GM12878 (cell line): ENCODE measurements around the gene OVOL1. TPM values are rescaled to one million over a fixed set of nuclear protein-coding genes. Genes with fewer than 3 reads are reported as not detected.

ENCODE experiments used
- ATAC-seq: fragments of 200-7000 bp; cut with Tn5 transposase; 3 replicates; pipeline ENCODE4 v1.9.1; 2020; ENCODE audit warnings: mild to moderate bottlenecking, moderate library complexity
- BruUV-seq: library from RNA; stranded (reverse); fragments of 400-500 nt; replicated peaks from 2 replicates; lab custom pipeline; 2021; lab: Mats Ljungman, UMichigan
- CTCF ChIA-PET: fragments of 300-600 bp; sonication (Branson Sonifier 250); formaldehyde crosslinking; extraction: SDS; loops from one replicate; lab custom pipeline; 2021; ENCODE audit warnings: inconsistent platforms; lab: Yijun Ruan, JAX
- POLR2A ChIA-PET: fragments of 350-600 bp; formaldehyde crosslinking; extraction: SDS; loops from one replicate; lab custom pipeline; 2021; ENCODE audit warnings: inconsistent platforms; lab: Charles Lee
- RAD21 ChIA-PET: fragments of 300-600 bp; sonication (Branson Sonifier 250); formaldehyde crosslinking; loops from one replicate; lab custom pipeline; 2023; ENCODE audit warnings: antibody characterized with exemption; ENCODE audit not compliant: unreplicated experiment; lab: Charles Lee
- SMC1A ChIA-PET: fragments of 300-600 bp; sonication (Branson Sonifier 250); formaldehyde crosslinking; loops from one replicate; lab custom pipeline; 2023; ENCODE audit not compliant: unreplicated experiment, uncharacterized antibody; lab: Charles Lee
- DNase-seq: peaks from one replicate; pipeline ENCODE4 v3.0.0-alpha.2; 2011; ENCODE audit warnings: low read depth, low spot score
- FAIRE-seq: peaks from 3 replicates; lab custom pipeline; 2011; peaks lifted over from hg19 to GRCh38; lab: Jason Lieb, UNC
- H2AFZ ChIP-seq: 2 replicates; pipeline ENCODE4 v1.6.0; 2011; ENCODE audit warnings: low read depth, low read length, control low read depth; ENCODE audit not compliant: control insufficient read depth
- H3K27ac ChIP-seq: 2 replicates; pipeline ENCODE4 v1.5.1; 2011; ENCODE audit warnings: control low read depth; ENCODE audit not compliant: control insufficient read depth, insufficient read depth
- H3K27me3 ChIP-seq, 2 experiments: replicated peaks in 1 of 2; 2 replicates each; pipeline versions ENCODE4 v1.6.0 to v1.6.1; 2011; ENCODE audit warnings: low read length in 1 of 2; ENCODE audit not compliant: control insufficient read depth in 2 of 2, insufficient read depth in 2 of 2
- H3K36me3 ChIP-seq, 2 experiments: 2 replicates each; pipeline ENCODE4 v1.5.1; 2011; ENCODE audit warnings: low read length in 1 of 2; ENCODE audit not compliant: control insufficient read depth in 2 of 2, insufficient read depth in 2 of 2
- H3K4me1 ChIP-seq: 2 replicates; pipeline ENCODE4 v1.6.1; 2011; ENCODE audit warnings: mild to moderate bottlenecking, low read length, moderate library complexity, mixed read lengths; ENCODE audit not compliant: control insufficient read depth, insufficient read depth
- H3K4me2 ChIP-seq: 2 replicates; pipeline ENCODE4 v1.6.0; 2011; ENCODE audit warnings: control low read depth; ENCODE audit not compliant: control insufficient read depth, insufficient read depth
- H3K4me3 ChIP-seq: fragments of 200-600 bp; sonication (generic); 2 replicates; pipeline ENCODE4 v1.5.1; 2016
- H3K79me2 ChIP-seq: 2 replicates; pipeline ENCODE4 v1.6.0; 2011; ENCODE audit warnings: low read length; ENCODE audit not compliant: control insufficient read depth, insufficient read depth
- H3K9ac ChIP-seq: 2 replicates; pipeline ENCODE4 v1.8.0; 2011; ENCODE audit warnings: low read length, control low read depth, mixed read lengths; ENCODE audit not compliant: control insufficient read depth, insufficient read depth
- H3K9me3 ChIP-seq: replicated peaks from 3 replicates; pipeline ENCODE4 v1.5.1; 2011; ENCODE audit warnings: mild to moderate bottlenecking, low read length; ENCODE audit not compliant: control insufficient read depth, insufficient read depth
- H4K20me1 ChIP-seq: 2 replicates; pipeline ENCODE4 v1.6.0; 2011; ENCODE audit not compliant: control insufficient read depth, insufficient read depth
- ATF7 ChIP-seq: fragments of 450-650 bp; IDR thresholded peaks from 2 replicates; pipeline ENCODE4 v1.6.1; 2016; ENCODE audit warnings: low read depth, mild to moderate bottlenecking
- CREB1 ChIP-seq: IDR thresholded peaks from 2 replicates; pipeline ENCODE4 v1.6.1; 2012; ENCODE audit warnings: low read depth, mild to moderate bottlenecking, inconsistent platforms
- CREM ChIP-seq: IDR thresholded peaks from 2 replicates; pipeline ENCODE4 v1.6.1; 2014; ENCODE audit warnings: antibody characterized with exemption, low read depth
- GABPA ChIP-seq: IDR thresholded peaks from 2 replicates; pipeline ENCODE4 v1.6.1; 2014; ENCODE audit warnings: antibody characterized with exemption, low read depth, mild to moderate bottlenecking, inconsistent platforms
- RAD51 ChIP-seq: fragments of 450-650 bp; IDR thresholded peaks from 2 replicates; pipeline ENCODE4 v1.6.1; 2016; ENCODE audit warnings: moderate library complexity, mild to moderate bottlenecking, inconsistent platforms
- RCOR1 ChIP-seq: conservative IDR thresholded peaks from 2 replicates; pipeline ENCODE4 v1.6.1; 2012; ENCODE audit warnings: low read depth, low read length, improper control_type of control experiment
- SRF ChIP-seq, 2 experiments: IDR thresholded peaks; 2 replicates each; pipeline ENCODE4 v1.6.1; 2011; ENCODE audit warnings: low read depth in 2 of 2, low read length in 2 of 2, mild to moderate bottlenecking in 1 of 2, moderate library complexity in 1 of 2
- ZNF217 ChIP-seq: fragments of 450-650 bp; IDR thresholded peaks from 2 replicates; pipeline ENCODE4 v1.6.1; 2017; ENCODE audit warnings: antibody characterized with exemption, mild to moderate bottlenecking
- ZZZ3 ChIP-seq: IDR thresholded peaks from 2 replicates; pipeline ENCODE4 v1.6.1; 2011; ENCODE audit warnings: low read depth; ENCODE audit not compliant: control insufficient read depth, insufficient read length
- WGBS: methylation state at CpG from one replicate; pipeline ENCODE4 v1.1.6; 2016; ENCODE audit warnings: low lambda C conversion rate; ENCODE audit not compliant: insufficient replicate concordance, insufficient coverage; ENCODE audit errors: missing lambda C conversion rate; 5-methylcytosine and 5-hydroxymethylcytosine counted together
- in situ Hi-C: fragments of 300-500 bp; cut with MboI; formaldehyde crosslinking; loops from 9 replicates; pipeline ENCODE4 v1.14.3; 2018; ENCODE audit warnings: mixed read lengths
- intact Hi-C: fragments of 100-400 bp; cut with micrococcal nuclease; formaldehyde crosslinking; loops from one replicate; pipeline ENCODE4 v1.14.2; 2022; ENCODE audit not compliant: unreplicated experiment
- polyA plus RNA-seq, 11 experiments: library from polyadenylated mRNA; depleted of rRNA in 4 of 11; unstranded in 6 of 11; stranded (reverse) in 5 of 11; fragments of >200 nt; fragmentation: Nextera tagmentation in 4 of 11; fragmentation: Illumina TruSeq in 1 of 11; extraction: Ambion mirVana in 4 of 11; extraction: Trizol in 1 of 11; gene quantifications; 1 replicate in 1 of 11; 2 replicates in 10 of 11; pipeline versions ENCODE4 v1.2.1 to v1.2.3, GENCODE V29; 2011 to 2016; ENCODE audit warnings: inconsistent platforms in 2 of 11, missing spikeins in 2 of 11, low read depth in 1 of 11
- total RNA-seq, 4 experiments: library from RNA; depleted of rRNA in 3 of 4; stranded (reverse); fragments of >200 nt in 3 of 4; fragmentation: Illumina TruSeq in 1 of 4; extraction: Trizol in 1 of 4; gene quantifications; 2 replicates each; pipeline versions ENCODE4 v1.2.1 to v1.2.3, GENCODE V29; 2013 to 2021

Gene OVOL1
- total and polyA plus RNA-seq, 10 of the 15 experiments (the other 5 are each of a cell fraction or from before 2014, with no cell fraction given) = 0.04 to 0.96 (median 0.09) TPM; not detected in 7

DNA sequence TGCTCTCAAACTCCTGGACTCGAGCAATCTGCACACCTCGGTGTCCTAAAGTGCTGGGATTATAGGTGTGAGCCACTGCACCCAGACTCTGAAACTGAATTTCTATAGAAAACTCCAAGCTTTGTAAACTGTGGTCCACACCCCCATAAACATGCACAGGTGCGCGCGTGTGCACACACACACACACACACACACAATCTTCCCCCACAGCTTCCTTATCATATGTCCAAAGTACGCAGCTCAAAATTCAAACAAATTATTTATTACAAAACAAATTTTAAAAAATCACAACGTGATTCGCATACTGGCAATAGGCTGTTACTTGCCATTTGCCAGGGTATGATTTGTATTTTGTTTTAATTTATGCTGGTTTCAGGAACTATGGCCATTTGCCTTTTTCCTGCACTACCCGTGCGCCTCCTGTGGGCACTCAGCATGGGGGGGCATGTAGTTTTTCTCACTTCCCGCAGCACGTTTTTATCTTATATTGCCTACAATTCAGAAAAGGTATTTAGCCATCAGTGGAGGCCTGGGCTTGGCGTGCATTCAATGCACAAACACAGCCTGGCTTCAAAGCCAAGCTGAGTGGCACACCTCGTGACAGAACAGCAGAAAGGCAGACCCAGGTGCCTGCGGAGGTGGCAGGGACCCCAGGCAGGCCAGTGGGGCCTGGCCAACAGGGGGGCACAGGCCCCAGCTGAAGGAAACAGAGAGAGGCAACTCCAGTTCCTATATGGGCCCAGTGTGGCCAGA is 36.1 kb downstream of the OVOL1 start:
- Histone ChIP-seq H3K9ac (no peak overlapping the region), H4K20me1 (no peaks in the 10 kb centered on the region), H3K4me1 (no peaks in the 10 kb centered on the region; the same call in 1 of the 2 replicates), H2AFZ (no peak overlapping the region), H3K36me3 (no peaks in the 10 kb centered on the region), H3K79me2 (no peaks in the 10 kb centered on the region), H3K9me3 (no peaks in the 10 kb centered on the region), H3K27ac (no peak overlapping the region), H3K27me3 (no peaks in the 10 kb centered on the region), H3K4me2 (no peak overlapping the region), H3K4me3 (no peak overlapping the region)
- TF ChIP-seq SRF (IDR thresholded peaks at IDR 0.05; ENCODE audit: low read depth in 2 of 2, low read length in 2 of 2) = no peak
- no peak for TF ChIP-seq ZZZ3
- TF ChIP-seq RCOR1 = no peak
- TF ChIP-seq ATF7 = no peak
- TF ChIP-seq GABPA = no peak
- TF ChIP-seq RAD51 = no peak
- TF ChIP-seq CREB1 = no peak
- no peak for TF ChIP-seq ZNF217
- no peak for TF ChIP-seq CREM
- WGBS = 46% methylated on average over 15 of the region's 15 CpGs
- FAIRE-seq = no peak
- intact Hi-C loops = no loop called here
- DNase-seq = no peak
- BruUV-seq = no TSS peak
- no peak for ATAC-seq
- in situ Hi-C loops = loop anchor here (5.0 kb wide), 2 partner anchors 46 to 111 kb away; partner anchors contain the start of gene KAT5
- RAD21 ChIA-PET = interaction anchor here (0.5 to 1.1 kb wide), 2 partner anchors 62 to 86 kb away, joined by 3 to 4 read pairs; no protein-coding TSS in a partner anchor
- POLR2A ChIA-PET = interaction anchor here (0.6 to 1.0 kb wide), 4 partner anchors 9 to 67 kb away, joined by 3 to 5 read pairs (median 4); partner anchors contain the start of gene CCDC85B
- CTCF ChIA-PET = interaction anchor here (0.8 to 2.6 kb wide), 7 partner anchors 18 to 166 kb away, joined by 3 to 17 read pairs (median 4); partner anchors contain the start of gene AP5B1
- SMC1A ChIA-PET = interaction anchor here (1.0 to 1.5 kb wide), 5 partner anchors 9 to 165 kb away, joined by 3 to 5 read pairs (median 3); partner anchors contain the start of gene KAT5
